Peyer's patch (tissue), 4 donors: ENCODE measurements around the gene DPYD.

Experiments used
- POLR2A ChIP-seq, 2 donors: fragments of 450-650 bp; IDR thresholded peaks; one replicate each; pipeline ENCODE4 v1.5.1; 2017; ENCODE audit warnings: antibody characterized with exemption in 2 of 2, mild to moderate bottlenecking in 2 of 2, moderate library complexity in 2 of 2
- TF ChIP-seq, protein P1 (sequence below), 6 experiments: fragments of 450-650 bp in 4 of 6; fragments of 200-600 bp in 2 of 6; sonication (generic) in 1 of 6; IDR thresholded peaks; one replicate each; pipeline ENCODE4 v1.5.1; 2017 to 2019; ENCODE audit warnings: antibody characterized with exemption in 6 of 6, mild to moderate bottlenecking in 3 of 6, moderate library complexity in 1 of 6

- TF ChIP-seq, protein P1, sequence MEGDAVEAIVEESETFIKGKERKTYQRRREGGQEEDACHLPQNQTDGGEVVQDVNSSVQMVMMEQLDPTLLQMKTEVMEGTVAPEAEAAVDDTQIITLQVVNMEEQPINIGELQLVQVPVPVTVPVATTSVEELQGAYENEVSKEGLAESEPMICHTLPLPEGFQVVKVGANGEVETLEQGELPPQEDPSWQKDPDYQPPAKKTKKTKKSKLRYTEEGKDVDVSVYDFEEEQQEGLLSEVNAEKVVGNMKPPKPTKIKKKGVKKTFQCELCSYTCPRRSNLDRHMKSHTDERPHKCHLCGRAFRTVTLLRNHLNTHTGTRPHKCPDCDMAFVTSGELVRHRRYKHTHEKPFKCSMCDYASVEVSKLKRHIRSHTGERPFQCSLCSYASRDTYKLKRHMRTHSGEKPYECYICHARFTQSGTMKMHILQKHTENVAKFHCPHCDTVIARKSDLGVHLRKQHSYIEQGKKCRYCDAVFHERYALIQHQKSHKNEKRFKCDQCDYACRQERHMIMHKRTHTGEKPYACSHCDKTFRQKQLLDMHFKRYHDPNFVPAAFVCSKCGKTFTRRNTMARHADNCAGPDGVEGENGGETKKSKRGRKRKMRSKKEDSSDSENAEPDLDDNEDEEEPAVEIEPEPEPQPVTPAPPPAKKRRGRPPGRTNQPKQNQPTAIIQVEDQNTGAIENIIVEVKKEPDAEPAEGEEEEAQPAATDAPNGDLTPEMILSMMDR (IDR thresholded peaks at IDR 0.05) = no peak
- TF ChIP-seq POLR2A (IDR thresholded peaks at IDR 0.05) = no peak
These were observed 867.6 kb downstream of the DPYD start for GRCh38 chr1:97053268-97053667.
